Glutamatergic neuron (in vitro differentiated cells): ENCODE data around the gene R3HDM2. TPM values are rescaled to one million over a fixed set of nuclear protein-coding genes. Genes with fewer than 3 reads are reported as not detected.

Experiments used
- DNase-seq: peaks from one replicate; pipeline ENCODE4 v3.0.0; 2022
- H3K27ac Mint-ChIP-seq: one replicate; pipeline ENCODE4 v1.8.0; 2020; ENCODE audit warnings: mild to moderate bottlenecking, mixed read lengths, inconsistent platforms; ENCODE audit not compliant: unreplicated experiment
- H3K27me3 Mint-ChIP-seq: one replicate; pipeline ENCODE4 v1.8.0; 2020; ENCODE audit warnings: mild to moderate bottlenecking, moderate library complexity, mixed read lengths, inconsistent platforms; ENCODE audit not compliant: unreplicated experiment
- H3K36me3 Mint-ChIP-seq: one replicate; pipeline ENCODE4 v1.8.0; 2020; ENCODE audit warnings: mild to moderate bottlenecking, mixed read lengths, inconsistent platforms; ENCODE audit not compliant: unreplicated experiment
- H3K4me1 Mint-ChIP-seq: one replicate; pipeline ENCODE4 v1.8.0; 2020; ENCODE audit warnings: mild to moderate bottlenecking, low read depth, mixed read lengths, inconsistent platforms; ENCODE audit not compliant: unreplicated experiment
- H3K4me3 Mint-ChIP-seq: one replicate; pipeline ENCODE4 v1.8.0; 2020; ENCODE audit warnings: mild to moderate bottlenecking, mixed read lengths, inconsistent platforms; ENCODE audit not compliant: unreplicated experiment
- H3K9me3 Mint-ChIP-seq: one replicate; pipeline ENCODE4 v1.8.0; 2020; ENCODE audit warnings: mild to moderate bottlenecking, moderate library complexity, mixed read lengths, inconsistent platforms; ENCODE audit not compliant: unreplicated experiment
- total RNA-seq: library from RNA; stranded (reverse); fragmentation: NEBNext Ultra II Directional; extraction: Animal tissue kit (Norgen Biotek cat#: 25700); gene quantifications from one replicate; pipeline ENCODE4 v1.2.1, GENCODE V29; 2021; ENCODE audit not compliant: unreplicated experiment
- TF ChIP-seq, protein P1 (sequence below): fragments of 200-600 bp; sonication (generic); IDR thresholded peaks from one replicate; pipeline ENCODE4 v1.5.0; 2021; ENCODE audit not compliant: partially characterized antibody, unreplicated experiment

Gene R3HDM2
- total RNA-seq, 1 donor from 2014 or later: 106 TPM

DNA sequence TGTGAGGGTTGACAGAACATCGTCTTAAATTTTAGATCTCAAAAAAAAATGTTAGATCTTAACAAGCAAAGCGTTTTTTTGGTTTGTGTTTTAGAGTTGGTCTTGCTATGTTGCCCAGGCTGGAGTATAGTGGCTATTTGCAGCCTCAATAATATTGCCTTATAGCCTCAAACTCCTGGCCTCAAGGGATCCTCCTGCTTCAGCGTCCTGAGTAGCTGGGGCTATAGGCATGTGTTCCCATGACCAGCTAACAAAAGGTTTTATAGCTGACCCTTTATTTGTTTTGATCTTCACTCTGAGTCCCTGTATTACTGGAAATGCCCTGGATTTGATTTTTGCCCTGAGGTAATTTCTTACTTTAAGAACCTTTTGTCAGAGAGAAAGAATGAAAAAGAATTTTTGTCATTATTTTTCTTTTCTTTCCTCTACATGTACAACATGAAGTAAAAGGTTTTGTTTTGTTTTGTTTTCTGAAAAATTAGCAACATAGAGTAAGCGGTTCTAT, 9.0 kb upstream of the R3HDM2 start:
- no peaks in the 10 kb centered on the region for H3K9me3 Mint-ChIP-seq
- no peak overlapping the region for H3K4me3 Mint-ChIP-seq
- H3K27ac Mint-ChIP-seq: no peak overlapping the region
- TF ChIP-seq, protein P1, sequence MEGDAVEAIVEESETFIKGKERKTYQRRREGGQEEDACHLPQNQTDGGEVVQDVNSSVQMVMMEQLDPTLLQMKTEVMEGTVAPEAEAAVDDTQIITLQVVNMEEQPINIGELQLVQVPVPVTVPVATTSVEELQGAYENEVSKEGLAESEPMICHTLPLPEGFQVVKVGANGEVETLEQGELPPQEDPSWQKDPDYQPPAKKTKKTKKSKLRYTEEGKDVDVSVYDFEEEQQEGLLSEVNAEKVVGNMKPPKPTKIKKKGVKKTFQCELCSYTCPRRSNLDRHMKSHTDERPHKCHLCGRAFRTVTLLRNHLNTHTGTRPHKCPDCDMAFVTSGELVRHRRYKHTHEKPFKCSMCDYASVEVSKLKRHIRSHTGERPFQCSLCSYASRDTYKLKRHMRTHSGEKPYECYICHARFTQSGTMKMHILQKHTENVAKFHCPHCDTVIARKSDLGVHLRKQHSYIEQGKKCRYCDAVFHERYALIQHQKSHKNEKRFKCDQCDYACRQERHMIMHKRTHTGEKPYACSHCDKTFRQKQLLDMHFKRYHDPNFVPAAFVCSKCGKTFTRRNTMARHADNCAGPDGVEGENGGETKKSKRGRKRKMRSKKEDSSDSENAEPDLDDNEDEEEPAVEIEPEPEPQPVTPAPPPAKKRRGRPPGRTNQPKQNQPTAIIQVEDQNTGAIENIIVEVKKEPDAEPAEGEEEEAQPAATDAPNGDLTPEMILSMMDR: no peak
- no peaks in the 10 kb centered on the region for H3K4me1 Mint-ChIP-seq
- DNase-seq: no peak
- peaks cover 4% of the 10 kb centered on the region for H3K36me3 Mint-ChIP-seq
- no peaks in the 10 kb centered on the region for H3K27me3 Mint-ChIP-seq

DNA sequence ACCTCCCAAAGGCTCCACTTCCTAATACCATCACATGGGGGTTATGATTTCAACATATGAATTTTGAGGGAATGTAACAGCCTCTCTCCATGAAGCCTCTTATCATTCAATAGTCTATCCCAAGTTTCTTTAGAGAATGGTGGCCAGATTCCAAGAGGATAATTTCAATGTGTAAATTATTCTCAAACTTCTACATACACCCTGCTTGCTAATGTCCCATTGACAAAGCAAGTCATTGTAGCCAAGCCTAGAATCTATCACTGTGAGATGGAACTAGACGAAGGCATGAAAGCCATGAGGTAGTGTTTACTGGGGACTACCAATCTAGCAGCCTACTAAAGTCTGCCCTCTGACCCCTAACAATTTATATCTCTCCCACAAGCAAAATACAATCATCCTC, 7.6 kb upstream of the R3HDM2 start:
- Mint-ChIP-seq H3K4me3 (no peak overlapping the region), H3K36me3 (peaks cover 4% of the 10 kb centered on the region), H3K4me1 (no peaks in the 10 kb centered on the region), H3K9me3 (no peaks in the 10 kb centered on the region), H3K27ac (no peak overlapping the region), H3K27me3 (no peaks in the 10 kb centered on the region)
- TF ChIP-seq, protein P1: no peak
- DNase-seq: no peak

DNA sequence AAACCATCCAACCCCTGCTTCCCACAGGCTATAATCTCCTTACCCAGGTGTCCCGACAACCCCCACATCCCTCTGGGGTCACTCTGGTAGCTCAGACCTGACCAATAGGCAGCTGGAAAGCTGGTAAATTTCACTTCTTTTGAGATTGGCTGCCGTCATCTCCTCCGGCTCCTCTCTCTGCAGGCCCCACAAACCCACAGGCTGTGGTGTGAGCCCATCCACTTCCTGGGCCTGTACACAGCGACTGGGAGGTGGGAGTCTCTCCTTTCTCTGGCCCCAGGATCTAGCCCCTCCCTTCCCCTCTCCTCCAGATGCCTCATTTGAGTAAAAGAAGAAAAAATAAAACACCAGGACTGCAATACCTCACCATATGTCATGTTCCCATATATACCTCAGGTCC, 4.5 kb upstream of the R3HDM2 start:
- Mint-ChIP-seq H3K4me1 (no peaks in the 10 kb centered on the region), H3K27me3 (peaks cover 2% of the 10 kb centered on the region), H3K4me3 (no peak overlapping the region), H3K27ac (no peak overlapping the region), H3K36me3 (no peaks in the 10 kb centered on the region), H3K9me3 (peaks cover 6% of the 10 kb centered on the region)
- TF ChIP-seq, protein P1: no peak
- no peak for DNase-seq

DNA sequence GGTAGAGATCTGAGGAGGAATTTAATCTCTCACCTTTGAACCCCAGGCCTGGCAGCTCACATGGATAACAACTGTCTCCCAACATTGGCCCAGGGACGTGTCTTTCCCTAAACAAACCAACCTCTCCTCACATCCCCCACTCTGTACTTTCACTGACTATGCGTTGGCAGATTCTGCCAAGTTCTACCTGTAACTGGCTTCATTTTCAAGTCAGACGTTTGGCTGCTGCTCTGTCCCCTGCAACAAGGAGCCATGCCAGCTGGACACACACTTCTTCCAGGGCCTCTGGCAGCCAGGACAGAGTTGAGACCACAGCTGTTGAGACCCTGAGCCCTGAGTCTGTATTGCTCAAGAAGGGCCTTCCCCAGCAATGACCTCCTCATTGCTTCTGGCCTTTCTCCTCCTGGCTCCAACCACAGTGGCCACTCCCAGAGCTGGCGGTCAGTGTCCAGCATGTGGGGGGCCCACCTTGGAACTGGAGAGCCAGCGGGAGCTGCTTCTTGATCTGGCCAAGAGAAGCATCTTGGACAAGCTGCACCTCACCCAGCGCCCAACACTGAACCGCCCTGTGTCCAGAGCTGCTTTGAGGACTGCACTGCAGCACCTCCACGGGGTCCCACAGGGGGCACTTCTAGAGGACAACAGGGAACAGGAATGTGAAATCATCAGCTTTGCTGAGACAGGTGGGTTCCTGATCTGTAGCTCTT, 3.8 kb upstream of the R3HDM2 start, which contains the start of gene INHBC:
Gene INHBC (plus strand): TSS at position 268 of the 707 bp plus-strand sequence. CDS start 103 bp downstream, at position 371.
- no peak within 1 kb of the TSS for H3K27ac Mint-ChIP-seq
- TF ChIP-seq, protein P1: no peak
- H3K4me1 Mint-ChIP-seq: peaks cover 3% of the 10 kb centered on the region
- DNase-seq: no peak
- no peak within 1 kb of the TSS for H3K4me3 Mint-ChIP-seq
- H3K27me3 Mint-ChIP-seq: peaks cover 4% of the 10 kb centered on the region
- peaks cover 8% of the 10 kb centered on the region for H3K9me3 Mint-ChIP-seq
- no peaks in the 10 kb centered on the region for H3K36me3 Mint-ChIP-seq

DNA sequence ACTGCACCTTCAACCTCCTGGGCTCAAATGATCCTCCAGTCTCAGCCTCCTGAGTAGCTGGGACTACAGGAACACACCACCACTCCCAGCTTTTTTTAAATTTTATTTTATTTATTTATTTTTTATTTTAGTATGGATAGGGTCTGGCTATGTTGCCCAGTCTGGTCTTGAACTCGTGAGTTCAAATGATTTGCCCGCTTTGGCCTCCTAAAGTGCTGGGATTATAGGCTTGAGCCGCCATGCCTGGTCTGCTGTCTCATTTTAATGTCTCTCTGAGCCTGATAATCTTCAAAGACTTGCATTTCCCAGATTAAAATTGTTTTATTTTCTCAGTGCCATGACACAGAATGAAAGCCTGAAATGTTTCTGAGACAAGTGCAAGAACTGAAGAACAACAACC, 2.5 kb upstream of the R3HDM2 start:
- Mint-ChIP-seq H3K9me3 (peaks cover 8% of the 10 kb centered on the region), H3K27me3 (peaks cover 4% of the 10 kb centered on the region), H3K4me1 (peaks cover 5% of the 10 kb centered on the region), H3K4me3 (no peak overlapping the region), H3K36me3 (no peaks in the 10 kb centered on the region), H3K27ac (no peak overlapping the region)
- TF ChIP-seq, protein P1: no peak
- DNase-seq: no peak
